OCI-LY7 (cell line): Measurements from ENCODE around the gene PYDC1. TPM values are rescaled to one million over a fixed set of nuclear protein-coding genes. Genes with fewer than 3 reads are reported as not detected.
"Not testable (repeated sequence)": the region's sequence is repeated elsewhere in the genome, so short reads cannot be mapped to it uniquely, and the experiment has no call there.

Experiments
- BruUV-seq: library from RNA; stranded (reverse); fragments of 400-500 nt; replicated peaks from 2 replicates; lab custom pipeline; 2021; lab: Mats Ljungman, UMichigan
- CTCF ChIA-PET: fragments of 300-600 bp; sonication (Branson Sonifier 250); formaldehyde crosslinking; loops from one replicate; lab custom pipeline; 2022; ENCODE audit warnings: antibody characterized with exemption; ENCODE audit not compliant: unreplicated experiment; lab: Charles Lee
- POLR2A ChIA-PET: fragments of 300-600 bp; sonication (Branson Sonifier 250); formaldehyde crosslinking; loops from one replicate; lab custom pipeline; 2022; ENCODE audit warnings: antibody characterized with exemption; lab: Charles Lee
- DNase-seq: peaks from one replicate; pipeline ENCODE4 v3.0.0-alpha.2; 2015; ENCODE audit warnings: low spot score
- H2AFZ ChIP-seq: fragments of 200-600 bp; sonication (generic), shearing (Covaris generic); 2 replicates; pipeline ENCODE4 v1.6.1; 2014; ENCODE audit warnings: mild to moderate bottlenecking, antibody characterized with exemption, low read length, moderate library complexity
- H3K27ac ChIP-seq: fragments of 200-600 bp; sonication (generic); 2 replicates; pipeline ENCODE4 v1.5.1; 2014; ENCODE audit warnings: mixed run types, low read depth, mild to moderate bottlenecking, moderate library complexity, low read length, inconsistent platforms; ENCODE audit not compliant: poor library complexity, severe bottlenecking
- H3K36me3 ChIP-seq: fragments of 200-600 bp; sonication (generic); 2 replicates; pipeline ENCODE4 v1.6.1; 2014; ENCODE audit warnings: mild to moderate bottlenecking, antibody characterized with exemption, low read length, moderate library complexity, mixed read lengths; ENCODE audit not compliant: insufficient read depth
- H3K4me1 ChIP-seq: fragments of 200-600 bp; sonication (generic); 2 replicates; pipeline ENCODE4 v1.5.1; 2014; ENCODE audit warnings: mild to moderate bottlenecking, low read length; ENCODE audit not compliant: insufficient read depth, poor library complexity, severe bottlenecking
- H3K4me2 ChIP-seq: fragments of 200-600 bp; sonication (generic); 2 replicates; pipeline ENCODE4 v1.6.1; 2014; ENCODE audit warnings: mild to moderate bottlenecking, low read length
- H3K4me3 ChIP-seq: fragments of 200-600 bp; sonication (generic); 2 replicates; pipeline ENCODE4 v1.5.1; 2014; ENCODE audit warnings: mild to moderate bottlenecking, low read depth, low read length; ENCODE audit not compliant: poor library complexity, severe bottlenecking
- H3K79me2 ChIP-seq: fragments of 200-600 bp; sonication (generic); 2 replicates; pipeline ENCODE4 v1.6.1; 2016; ENCODE audit warnings: low read depth, mild to moderate bottlenecking, low read length, moderate library complexity, mixed read lengths; ENCODE audit not compliant: insufficient read depth
- H3K9me2 ChIP-seq: fragments of 200-600 bp; sonication (generic); 2 replicates; pipeline ENCODE4 v1.6.1; 2016; ENCODE audit warnings: mild to moderate bottlenecking, low read length, mixed read lengths; ENCODE audit not compliant: insufficient read depth
- H3K9me3 ChIP-seq: fragments of 200-600 bp; sonication (generic); 2 replicates; pipeline ENCODE4 v1.6.1; 2014; ENCODE audit warnings: mild to moderate bottlenecking, mixed run types, low read length, mixed read lengths
- H4K20me1 ChIP-seq: fragments of 200-600 bp; sonication (generic); 2 replicates; pipeline ENCODE4 v1.6.1; 2014; ENCODE audit warnings: mild to moderate bottlenecking, antibody characterized with exemption, low read length, moderate library complexity, mixed read lengths; ENCODE audit not compliant: insufficient read depth
- EZH2phosphoT487 ChIP-seq: fragments of 200-600 bp; sonication (generic); IDR thresholded peaks from 2 replicates; pipeline ENCODE4 v1.6.1; 2018; ENCODE audit warnings: low read depth, borderline replicate concordance, mild to moderate bottlenecking, mixed run types, antibody characterized with exemption, low read length, moderate library complexity, mixed read lengths
- intact Hi-C: fragments of 100-400 bp; cut with micrococcal nuclease; formaldehyde crosslinking; loops from one replicate; pipeline ENCODE4 v1.10.0; 2022; ENCODE audit not compliant: unreplicated experiment
- total RNA-seq, 2 experiments: library from RNA; depleted of rRNA in 1 of 2; stranded (reverse); fragments of >200 nt in 1 of 2; shearing (Covaris generic) in 1 of 2; gene quantifications; 2 replicates each; pipeline ENCODE4 v1.2.3, GENCODE V29; 2014 to 2022
- TF ChIP-seq, protein P1 (sequence below): fragments of 200-600 bp; sonication (generic); conservative IDR thresholded peaks from 2 replicates; pipeline ENCODE4 v1.5.1; 2014; ENCODE audit warnings: mild to moderate bottlenecking, antibody characterized with exemption, low read length, moderate library complexity, mixed read lengths

PYDC1 gene
- total RNA-seq, 2 experiments from 2014 or later: not detected

DNA sequence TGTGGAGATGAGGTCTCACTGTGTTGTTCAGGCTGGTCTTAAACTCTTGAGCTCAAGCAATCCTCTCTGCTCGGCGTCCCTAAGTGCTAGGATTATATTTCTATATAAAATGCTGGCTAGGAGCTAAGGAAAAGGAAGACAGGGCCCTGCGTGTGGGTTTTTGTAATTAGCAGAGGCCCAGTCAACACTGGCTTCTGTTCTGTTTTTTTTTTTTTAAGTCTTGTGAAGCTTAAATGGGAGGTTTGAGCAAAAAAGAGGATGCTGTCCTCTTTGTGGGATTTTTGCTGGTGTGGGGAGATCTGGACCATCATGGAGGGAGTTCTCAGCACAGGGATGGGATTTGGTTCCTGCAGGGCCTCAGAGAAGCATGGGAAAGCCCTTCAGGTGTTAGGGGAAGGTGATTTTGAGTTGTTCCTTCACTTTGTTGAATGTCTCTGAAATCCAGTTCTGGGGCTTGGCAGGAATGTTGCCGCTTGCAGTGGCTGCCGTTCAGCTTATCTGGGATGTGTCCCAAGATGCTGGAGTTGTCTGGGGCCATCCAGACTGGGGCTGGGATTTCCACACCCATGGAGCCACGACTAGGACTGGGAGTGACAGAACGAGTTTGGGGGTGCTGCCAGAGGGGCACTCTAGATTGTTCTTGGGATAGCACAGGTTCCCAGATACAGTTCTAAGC lies 18.6 kb downstream of the PYDC1 start:
- no peaks in the 10 kb centered on the region for H3K79me2 ChIP-seq
- H3K27ac ChIP-seq: no peak overlapping the region
- DNase-seq: no peak
- no peaks in the 10 kb centered on the region for H3K9me2 ChIP-seq
- POLR2A ChIA-PET: interaction anchor here (1.0 kb wide), 2 partner anchors 15 to 18 kb away, joined by 3 to 4 read pairs; partner anchors contain the start of gene PYDC1
- no peak overlapping the region for H3K4me3 ChIP-seq
- TF ChIP-seq, protein P1, sequence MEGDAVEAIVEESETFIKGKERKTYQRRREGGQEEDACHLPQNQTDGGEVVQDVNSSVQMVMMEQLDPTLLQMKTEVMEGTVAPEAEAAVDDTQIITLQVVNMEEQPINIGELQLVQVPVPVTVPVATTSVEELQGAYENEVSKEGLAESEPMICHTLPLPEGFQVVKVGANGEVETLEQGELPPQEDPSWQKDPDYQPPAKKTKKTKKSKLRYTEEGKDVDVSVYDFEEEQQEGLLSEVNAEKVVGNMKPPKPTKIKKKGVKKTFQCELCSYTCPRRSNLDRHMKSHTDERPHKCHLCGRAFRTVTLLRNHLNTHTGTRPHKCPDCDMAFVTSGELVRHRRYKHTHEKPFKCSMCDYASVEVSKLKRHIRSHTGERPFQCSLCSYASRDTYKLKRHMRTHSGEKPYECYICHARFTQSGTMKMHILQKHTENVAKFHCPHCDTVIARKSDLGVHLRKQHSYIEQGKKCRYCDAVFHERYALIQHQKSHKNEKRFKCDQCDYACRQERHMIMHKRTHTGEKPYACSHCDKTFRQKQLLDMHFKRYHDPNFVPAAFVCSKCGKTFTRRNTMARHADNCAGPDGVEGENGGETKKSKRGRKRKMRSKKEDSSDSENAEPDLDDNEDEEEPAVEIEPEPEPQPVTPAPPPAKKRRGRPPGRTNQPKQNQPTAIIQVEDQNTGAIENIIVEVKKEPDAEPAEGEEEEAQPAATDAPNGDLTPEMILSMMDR: no peak
- TF ChIP-seq EZH2phosphoT487: no peak
- H3K9me3 ChIP-seq: no peaks in the 10 kb centered on the region
- no peaks in the 10 kb centered on the region for H4K20me1 ChIP-seq
- CTCF ChIA-PET: no interaction called here
- H2AFZ ChIP-seq: no peak overlapping the region
- H3K4me1 ChIP-seq: peaks cover 34% of the 10 kb centered on the region
- no TSS peak for BruUV-seq
- intact Hi-C loops: no loop called here
- H3K36me3 ChIP-seq: peaks cover 44% of the 10 kb centered on the region
- H3K4me2 ChIP-seq: no peak overlapping the region

DNA sequence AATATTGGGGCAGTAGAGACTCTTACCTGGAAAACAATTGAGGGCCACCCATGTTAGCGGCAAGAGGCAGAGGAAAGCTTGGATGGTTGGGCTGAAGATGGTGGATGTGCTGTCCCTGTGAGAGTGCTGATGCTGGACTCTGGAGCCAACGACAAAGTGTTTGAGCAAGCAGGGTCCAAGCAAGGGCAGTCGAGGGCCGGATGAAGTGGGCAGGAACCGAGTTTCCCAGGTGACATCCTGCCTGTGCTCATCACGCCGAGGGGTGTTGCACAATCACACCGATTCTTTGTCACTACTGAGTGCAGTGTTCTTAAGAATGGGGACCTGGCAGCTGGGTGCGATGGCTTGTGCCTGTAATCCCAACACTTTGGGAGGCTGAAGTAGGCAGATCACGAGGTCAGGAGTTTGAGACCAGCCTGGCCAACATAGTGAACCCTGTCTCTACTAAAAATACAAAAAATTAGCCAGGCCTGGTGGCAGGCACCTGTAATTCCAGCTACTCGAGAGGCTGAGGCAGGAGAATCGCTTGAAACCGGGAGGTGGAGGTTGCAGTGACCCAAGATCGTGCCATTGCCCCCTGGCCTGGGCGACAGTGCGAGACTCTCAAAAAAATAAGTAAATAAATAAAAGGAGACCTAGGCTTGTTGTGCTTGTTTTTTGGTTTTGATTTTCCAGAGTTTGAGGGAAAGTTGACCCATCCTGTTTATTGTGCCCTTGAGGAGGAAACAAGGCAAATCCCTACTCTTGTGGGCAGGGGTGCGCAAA lies 20.4 kb downstream of the PYDC1 start:
- TF ChIP-seq, protein P1: no peak
- no peak for TF ChIP-seq EZH2phosphoT487
- no peak overlapping the region for H3K4me2 ChIP-seq
- no peak overlapping the region for H2AFZ ChIP-seq
- peaks cover 62% of the 10 kb centered on the region for H3K36me3 ChIP-seq
- no peak overlapping the region for H3K4me3 ChIP-seq
- peaks cover 17% of the 10 kb centered on the region for H3K4me1 ChIP-seq
- ChIA-PET POLR2A (interaction anchor here (0.6 to 0.7 kb wide), 2 partner anchors 105 to 1347 kb away, joined by 3 read pairs; no protein-coding TSS in a partner anchor), CTCF (no interaction called here)
- no peak overlapping the region for H3K27ac ChIP-seq
- intact Hi-C loops: no loop called here
- no TSS peak for BruUV-seq
- no peak for DNase-seq
- H4K20me1 ChIP-seq: no peaks in the 10 kb centered on the region
- no peaks in the 10 kb centered on the region for H3K9me3 ChIP-seq
- H3K79me2 ChIP-seq: no peaks in the 10 kb centered on the region
- H3K9me2 ChIP-seq: no peaks in the 10 kb centered on the region

DNA sequence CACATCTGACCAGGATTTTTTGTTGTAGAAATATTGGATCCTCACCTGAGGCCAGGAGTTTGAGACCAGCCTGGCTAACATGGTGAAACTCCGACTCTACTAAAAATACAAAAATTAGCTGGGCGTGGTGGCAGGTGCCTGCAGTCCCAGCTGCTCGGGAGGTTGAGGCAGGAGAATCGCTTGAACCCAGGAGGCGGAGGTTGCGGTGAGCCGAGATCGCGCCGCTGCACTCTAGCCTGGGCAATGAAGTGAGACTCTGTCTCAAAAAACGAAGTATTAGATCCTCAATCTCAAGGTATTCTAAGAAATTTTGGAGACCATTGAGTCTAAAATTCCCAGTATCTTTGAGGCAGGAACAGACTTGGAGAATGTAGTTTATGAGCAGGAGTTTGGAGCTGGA lies 21.1 kb downstream of the PYDC1 start:
- POLR2A ChIA-PET, BruUV-seq, H4K20me1 ChIP-seq, DNase-seq, H3K79me2 ChIP-seq, CTCF ChIA-PET, H3K4me2 ChIP-seq, H3K4me3 ChIP-seq, H2AFZ ChIP-seq, H3K9me3 ChIP-seq, H3K9me2 ChIP-seq, intact Hi-C loops, H3K27ac ChIP-seq: not testable (repeated sequence)
- Histone ChIP-seq H3K4me1 (peaks cover 10% of the 10 kb centered on the region), H3K36me3 (peaks cover 69% of the 10 kb centered on the region)
